ENCODE results near the gene EXOC6B.

Gene EXOC6B

GRCh38 chr2:72332720-72333119, 493.1 kb downstream of the EXOC6B start:
- no peak for DNase-seq

- DNase-seq, result no peak
These were observed 495.2 kb downstream of the EXOC6B start for GRCh38 chr2:72330652-72331051.

GRCh38 chr2:72326759-72327158, 499.1 kb downstream of the EXOC6B start:
- no peak for DNase-seq

- no peak for DNase-seq
These were observed 500.0 kb downstream of the EXOC6B start for GRCh38 chr2:72325592-72326422.

GRCh38 chr2:72316774-72317173, 509.1 kb downstream of the EXOC6B start:
- no peak for DNase-seq

GRCh38 chr2:72300147-72300684, 525.6 kb downstream of the EXOC6B start:
- DNase-seq, result no peak

GRCh38 chr2:72293620-72294019, 532.2 kb downstream of the EXOC6B start:
- DNase-seq, result no peak

GRCh38 chr2:72292433-72292832, 533.4 kb downstream of the EXOC6B start:
- no peak for DNase-seq

- no peak for DNase-seq
These were observed 534.8 kb downstream of the EXOC6B start for GRCh38 chr2:72291059-72291458.

- DNase-seq, result no peak
These were observed 536.1 kb downstream of the EXOC6B start for GRCh38 chr2:72289736-72290135.

- DNase-seq, result no peak
These were observed 536.5 kb downstream of the EXOC6B start for GRCh38 chr2:72289283-72289682.

GRCh38 chr2:72278046-72278445, 547.8 kb downstream of the EXOC6B start:
- DNase-seq, result no peak

GRCh38 chr2:72276876-72277275, 549.0 kb downstream of the EXOC6B start:
- no peak for DNase-seq

GRCh38 chr2:72276356-72276755, 549.5 kb downstream of the EXOC6B start:
- DNase-seq, result no peak

GRCh38 chr2:72275084-72275483, 550.7 kb downstream of the EXOC6B start:
- no peak for DNase-seq

- DNase-seq, result no peak
These were observed 551.4 kb downstream of the EXOC6B start for GRCh38 chr2:72274380-72274797.

- no peak for DNase-seq
These were observed 552.4 kb downstream of the EXOC6B start for GRCh38 chr2:72273384-72273783.

- DNase-seq, result no peak
These were observed 553.8 kb downstream of the EXOC6B start for GRCh38 chr2:72271766-72272641.

GRCh38 chr2:72271276-72271614, 554.6 kb downstream of the EXOC6B start:
- no peak for DNase-seq

- DNase-seq, result no peak
These were observed 555.1 kb downstream of the EXOC6B start for GRCh38 chr2:72270556-72271275.

GRCh38 chr2:72263776-72264060, 562.1 kb downstream of the EXOC6B start:
- DNase-seq, result no peak

GRCh38 chr2:72263043-72263775, 562.6 kb downstream of the EXOC6B start:
- no peak for DNase-seq

- DNase-seq, result no peak
These were observed 564.8 kb downstream of the EXOC6B start for GRCh38 chr2:72261076-72261475.

Measured in NCI-H748 treated with DMSO at 0.1 percent for 48 hours (cell line).